Testis (tissue), 3 donors: ENCODE data around the gene AGTR1. TPM values are rescaled to one million over a fixed set of nuclear protein-coding genes. Genes with fewer than 3 reads are reported as not detected.

ENCODE experiments used
- DNase-seq: peaks from one replicate; pipeline ENCODE4 v3.0.0-alpha.2; 2019
- H3K27ac ChIP-seq, 2 donors: fragments of 200-600 bp; sonication (generic); one replicate each; pipeline ENCODE4 v1.5.1; 2019
- H3K27me3 ChIP-seq: fragments of 200-600 bp; sonication (generic); one replicate; pipeline ENCODE4 v1.5.1; 2019
- H3K36me3 ChIP-seq: fragments of 200-600 bp; sonication (generic); one replicate; pipeline ENCODE4 v1.5.1; 2017; ENCODE audit warnings: low read depth; ENCODE audit errors: missing control alignments
- H3K4me1 ChIP-seq: fragments of 200-600 bp; sonication (generic); one replicate; pipeline ENCODE4 v1.5.1; 2019
- H3K4me3 ChIP-seq, 2 donors: fragments of 200-600 bp; sonication (generic); one replicate each; pipeline ENCODE4 v1.5.1; 2017 to 2019
- H3K9me3 ChIP-seq: fragments of 200-600 bp; sonication (generic); one replicate; pipeline ENCODE4 v1.5.1; 2017
- POLR2A ChIP-seq: fragments of 450-650 bp; IDR thresholded peaks from one replicate; pipeline ENCODE4 v1.6.1; 2017; ENCODE audit warnings: antibody characterized with exemption, mild to moderate bottlenecking, moderate library complexity
- WGBS, 2 donors: methylation state at CpG; one replicate each; pipeline ENCODE4 v1.1.5; 2018; 5-methylcytosine and 5-hydroxymethylcytosine counted together
- intact Hi-C: fragments of 100-400 bp; cut with DNase I; formaldehyde crosslinking; loops from one replicate; pipeline ENCODE4 v1.15.1; 2023; ENCODE audit warnings: low total_unique reads
- polyA plus RNA-seq: library from polyadenylated mRNA; stranded (reverse); fragments of 350-450 nt; fragmentation: Illumina TruSeq; extraction: RNeasy Lipid Tissue Mini Kit (QIAGEN cat#74804); gene quantifications from one replicate; pipeline ENCODE4 v1.2.3, GENCODE V29; 2014; ENCODE audit warnings: low read depth, low replicate concordance; ENCODE audit not compliant: insufficient read depth
- total RNA-seq, 2 donors: library from RNA; depleted of rRNA; stranded (reverse); fragments of >200 nt; gene quantifications; one replicate each; pipeline ENCODE4 v1.2.3, GENCODE V29; 2016
- TF ChIP-seq, protein P1 (sequence below), 3 experiments: fragments of 450-650 bp in 2 of 3; fragments of 200-600 bp in 1 of 3; sonication (generic) in 1 of 3; IDR thresholded peaks; one replicate each; pipeline ENCODE4 v1.5.1; 2016 to 2019; ENCODE audit warnings: antibody characterized with exemption in 3 of 3, mild to moderate bottlenecking in 2 of 3, moderate library complexity in 1 of 3

AGTR1 gene
- total and polyA plus RNA-seq, 3 donors from 2014 or later: 4.4 to 7.6 (median 4.8) TPM

DNA sequence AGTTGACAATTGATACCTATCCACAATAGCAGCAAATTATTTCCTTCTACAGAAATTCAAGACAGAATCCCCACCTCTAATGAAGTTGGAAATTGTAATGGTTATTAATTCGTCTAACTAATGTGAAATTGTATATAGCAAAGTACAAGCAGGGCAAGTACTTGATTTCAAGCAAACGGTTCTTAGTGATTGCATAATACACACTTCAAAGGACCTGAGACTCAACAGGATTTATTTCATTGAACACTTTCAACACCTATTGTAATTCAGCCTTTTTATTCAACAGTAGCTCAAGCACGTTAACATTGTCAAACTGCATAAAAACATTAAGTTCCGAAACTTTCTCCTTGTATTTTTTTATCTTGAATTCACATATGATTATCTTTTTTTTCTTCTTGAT is 40.2 kb upstream of the AGTR1 start:
- no peaks in the 10 kb centered on the region for H3K9me3 ChIP-seq
- intact Hi-C loops: no loop called here
- no peak overlapping the region for H3K4me3 ChIP-seq
- H3K4me1 ChIP-seq: no peaks in the 10 kb centered on the region
- H3K36me3 ChIP-seq: no peaks in the 10 kb centered on the region
- WGBS, 2 donors: 89 to 95% methylated on average over 4 of the region's 4 CpGs
- H3K27me3 ChIP-seq: no peaks in the 10 kb centered on the region
- TF ChIP-seq, protein P1, sequence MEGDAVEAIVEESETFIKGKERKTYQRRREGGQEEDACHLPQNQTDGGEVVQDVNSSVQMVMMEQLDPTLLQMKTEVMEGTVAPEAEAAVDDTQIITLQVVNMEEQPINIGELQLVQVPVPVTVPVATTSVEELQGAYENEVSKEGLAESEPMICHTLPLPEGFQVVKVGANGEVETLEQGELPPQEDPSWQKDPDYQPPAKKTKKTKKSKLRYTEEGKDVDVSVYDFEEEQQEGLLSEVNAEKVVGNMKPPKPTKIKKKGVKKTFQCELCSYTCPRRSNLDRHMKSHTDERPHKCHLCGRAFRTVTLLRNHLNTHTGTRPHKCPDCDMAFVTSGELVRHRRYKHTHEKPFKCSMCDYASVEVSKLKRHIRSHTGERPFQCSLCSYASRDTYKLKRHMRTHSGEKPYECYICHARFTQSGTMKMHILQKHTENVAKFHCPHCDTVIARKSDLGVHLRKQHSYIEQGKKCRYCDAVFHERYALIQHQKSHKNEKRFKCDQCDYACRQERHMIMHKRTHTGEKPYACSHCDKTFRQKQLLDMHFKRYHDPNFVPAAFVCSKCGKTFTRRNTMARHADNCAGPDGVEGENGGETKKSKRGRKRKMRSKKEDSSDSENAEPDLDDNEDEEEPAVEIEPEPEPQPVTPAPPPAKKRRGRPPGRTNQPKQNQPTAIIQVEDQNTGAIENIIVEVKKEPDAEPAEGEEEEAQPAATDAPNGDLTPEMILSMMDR (IDR thresholded peaks at IDR 0.05): no peak
- TF ChIP-seq POLR2A: no peak
- no peak overlapping the region for H3K27ac ChIP-seq
- no peak for DNase-seq

DNA sequence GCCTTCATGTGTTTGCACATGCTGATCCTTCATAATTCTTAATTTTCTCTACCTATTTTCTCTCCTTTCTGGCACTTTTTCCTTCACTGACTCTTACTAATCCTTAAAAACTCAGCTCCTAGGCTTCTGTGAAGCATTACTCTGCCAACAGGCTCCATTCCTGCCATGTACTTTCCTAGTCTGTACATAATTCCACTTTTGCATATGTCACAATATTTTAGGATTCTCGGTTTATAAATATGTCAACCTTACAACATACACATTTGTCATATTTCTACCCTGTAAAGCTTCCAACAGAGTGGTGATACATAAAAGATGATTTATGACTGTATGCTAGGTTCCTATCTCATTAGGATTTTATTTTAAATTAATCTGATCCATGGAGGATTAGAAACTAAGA is 38.2 kb upstream of the AGTR1 start:
- Histone ChIP-seq H3K27ac (no peak overlapping the region), H3K27me3 (no peaks in the 10 kb centered on the region), H3K4me1 (no peaks in the 10 kb centered on the region), H3K4me3 (no peak overlapping the region), H3K9me3 (no peaks in the 10 kb centered on the region), H3K36me3 (no peaks in the 10 kb centered on the region)
- no peak for DNase-seq
- intact Hi-C loops: no loop called here
- 90 to 93% methylated on average over 1 of the region's 1 CpG for WGBS, 2 donors
- TF ChIP-seq POLR2A: no peak
- TF ChIP-seq, protein P1 (IDR thresholded peaks at IDR 0.05): no peak

DNA sequence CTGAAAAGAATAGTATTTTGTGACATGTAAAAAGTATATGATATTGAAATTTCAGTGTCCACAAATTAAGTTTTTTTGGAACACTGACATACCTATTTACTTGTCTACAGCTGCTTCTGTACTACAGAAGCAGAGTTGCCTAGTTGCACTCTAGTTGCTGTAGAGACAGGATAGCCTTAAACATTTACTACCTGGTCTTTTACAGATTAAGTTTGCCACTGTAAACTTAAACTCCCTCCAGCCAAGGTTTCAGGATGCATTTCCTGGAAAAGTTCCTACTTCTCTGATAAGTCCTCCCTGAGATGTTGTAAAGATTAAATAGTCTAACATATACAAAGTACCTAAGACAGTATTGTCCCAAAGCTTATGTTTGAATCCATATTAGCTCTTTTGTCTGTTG is 17.4 kb upstream of the AGTR1 start:
- Histone ChIP-seq H3K9me3 (no peaks in the 10 kb centered on the region), H3K27ac (no peak overlapping the region), H3K4me3 (no peak overlapping the region), H3K27me3 (no peaks in the 10 kb centered on the region), H3K36me3 (no peaks in the 10 kb centered on the region), H3K4me1 (no peaks in the 10 kb centered on the region)
- no peak for DNase-seq
- intact Hi-C loops: no loop called here
- TF ChIP-seq POLR2A: no peak
- TF ChIP-seq, protein P1 (IDR thresholded peaks at IDR 0.05): no peak

DNA sequence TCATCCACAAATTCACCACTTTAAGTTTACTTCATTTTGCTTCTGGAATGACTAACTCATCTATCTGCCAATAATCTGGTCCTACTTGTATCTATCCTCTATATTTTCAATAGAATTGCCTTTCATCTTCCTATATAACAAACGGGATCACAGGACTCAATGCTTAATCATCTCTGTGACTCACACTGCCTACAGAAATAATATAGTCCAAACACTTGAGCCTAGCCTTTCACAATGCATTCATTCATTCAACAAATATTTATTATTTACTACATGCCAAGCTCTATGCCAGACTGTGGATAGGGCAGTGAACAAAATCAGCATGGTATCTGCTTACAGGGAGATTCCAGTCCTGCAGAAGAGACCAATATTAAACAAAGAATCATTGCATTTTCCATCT is 16.6 kb upstream of the AGTR1 start:
- DNase-seq: no peak
- Histone ChIP-seq H3K4me3 (no peak overlapping the region), H3K27ac (no peak overlapping the region), H3K4me1 (no peaks in the 10 kb centered on the region), H3K27me3 (no peaks in the 10 kb centered on the region), H3K36me3 (no peaks in the 10 kb centered on the region), H3K9me3 (no peaks in the 10 kb centered on the region)
- WGBS, 2 donors: 91 to 95% methylated on average over 1 of the region's 1 CpG
- no peak for TF ChIP-seq POLR2A
- TF ChIP-seq, protein P1 (IDR thresholded peaks at IDR 0.05): no peak
- intact Hi-C loops: no loop called here

GRCh38 chr3:148682997-148683396 is 14.7 kb upstream of the AGTR1 start:
- no peak for DNase-seq
- intact Hi-C loops: no loop called here
- no peaks in the 10 kb centered on the region for H3K36me3 ChIP-seq
- TF ChIP-seq, protein P1 (IDR thresholded peaks at IDR 0.05): no peak
- TF ChIP-seq POLR2A: no peak
- H3K9me3 ChIP-seq: no peaks in the 10 kb centered on the region
- WGBS, 2 donors: 66 to 87% methylated on average over 3 of the region's 3 CpGs
- no peaks in the 10 kb centered on the region for H3K27me3 ChIP-seq
- H3K27ac ChIP-seq: no peak overlapping the region
- H3K4me3 ChIP-seq: no peak overlapping the region
- no peaks in the 10 kb centered on the region for H3K4me1 ChIP-seq
